ENCODE data around the gene PRCD.

PRCD gene

GRCh38 chr17:76540381-76541300, 797 bp downstream of the PRCD start:
- DNase-seq (ENCODE audit: low spot score): peak; percentile 99

DNA sequence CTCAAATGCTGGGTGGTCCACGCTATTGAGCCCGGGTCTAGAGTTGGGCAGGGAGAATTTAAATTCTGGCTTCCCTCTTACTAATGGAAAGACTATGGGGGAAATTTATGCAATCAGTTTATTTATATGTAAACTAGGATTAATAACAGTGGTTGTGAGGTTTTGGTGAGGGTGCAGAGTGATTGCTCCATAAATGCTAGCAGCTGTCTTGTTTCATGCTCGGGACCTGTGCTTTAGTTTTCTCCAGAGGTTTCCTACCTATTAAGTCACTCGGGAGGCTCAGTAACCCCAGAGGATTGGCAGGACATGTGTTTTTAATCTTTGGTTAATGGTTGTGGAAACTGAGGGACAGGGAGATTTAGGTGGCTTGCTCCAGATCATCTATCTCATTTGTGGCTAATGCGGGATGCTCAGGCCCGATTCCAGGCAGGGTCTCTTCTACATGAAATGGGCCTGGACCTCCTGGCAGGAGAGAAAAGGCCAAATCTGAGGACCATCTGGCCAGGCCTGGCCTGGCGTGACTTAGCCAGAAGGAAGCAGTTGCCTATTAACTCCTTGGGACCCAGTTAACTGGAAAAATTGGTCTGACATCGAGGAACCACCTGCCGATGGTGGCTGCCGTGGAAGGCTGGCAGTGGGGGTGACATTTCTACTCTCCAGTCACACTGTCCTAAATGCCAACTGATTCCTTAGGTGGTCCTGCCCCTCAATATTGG, 2.1 kb downstream of the PRCD start:
- no peak for DNase-seq (ENCODE audit: low spot score)

GRCh38 chr17:76542566-76542971, 2.7 kb downstream of the PRCD start:
- DNase-seq (ENCODE audit: low spot score): no peak

DNA sequence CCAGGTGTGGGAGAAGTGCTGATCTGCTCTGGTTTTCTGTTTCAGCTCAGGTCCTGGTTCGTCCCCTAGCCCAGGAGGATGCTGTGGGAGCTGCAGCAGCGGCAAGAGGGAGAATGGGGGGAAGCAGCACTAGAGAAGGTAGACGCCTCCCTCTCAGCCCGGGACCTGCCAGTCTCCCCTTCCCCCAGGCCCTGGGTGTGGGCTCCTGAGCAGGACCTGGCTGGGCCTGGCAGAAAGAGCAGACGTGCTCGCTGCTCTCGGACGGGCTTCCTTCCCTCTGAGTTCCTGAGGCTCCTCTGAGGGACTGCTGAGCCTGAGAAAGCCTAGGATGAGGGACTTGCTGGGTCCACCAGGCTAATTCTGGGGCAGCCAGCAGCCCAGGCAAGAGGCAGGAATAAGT, 3.1 kb downstream of the PRCD start:
- no peak for DNase-seq (ENCODE audit: low spot score)

- no peak for DNase-seq (ENCODE audit: low spot score)
These were observed 3.6 kb downstream of the PRCD start for GRCh38 chr17:76543482-76543825.

DNA sequence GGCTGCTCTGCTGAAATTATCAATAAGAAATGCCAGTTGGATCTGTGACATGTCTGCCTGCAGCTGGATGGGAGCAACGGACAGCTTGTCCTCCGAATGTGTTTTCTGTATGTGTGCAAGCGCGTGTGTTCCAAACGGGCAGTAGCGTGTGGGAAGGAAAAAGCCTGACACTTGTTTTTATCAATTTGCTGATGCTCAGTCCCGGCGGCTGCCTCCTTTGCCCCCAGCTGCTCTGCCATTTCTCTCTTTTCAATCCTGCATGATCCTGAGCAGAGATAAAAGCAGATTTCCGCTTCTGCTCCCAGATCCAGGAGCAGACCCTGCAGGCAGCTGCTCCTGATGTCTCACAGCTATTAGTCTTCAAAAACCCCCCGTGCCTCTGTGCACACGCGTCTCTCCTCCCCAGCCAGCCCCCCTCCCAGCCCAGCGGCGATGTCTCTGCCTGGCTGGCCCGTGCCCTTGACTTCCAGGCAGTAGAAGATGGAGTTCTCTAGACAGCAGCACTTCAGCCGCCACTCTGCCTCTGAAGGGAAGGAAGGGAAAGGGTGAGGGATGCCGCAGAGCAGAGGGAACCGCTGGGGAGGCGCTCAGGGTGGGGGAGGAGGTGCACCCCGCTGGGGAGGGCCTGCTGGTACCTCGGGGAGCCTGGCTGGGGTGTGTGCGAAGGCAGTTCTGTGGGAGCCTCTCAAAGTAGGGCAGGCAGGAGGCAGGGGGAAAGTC, 4.1 kb downstream of the PRCD start:
- DNase-seq (ENCODE audit: low spot score): no peak

DNA sequence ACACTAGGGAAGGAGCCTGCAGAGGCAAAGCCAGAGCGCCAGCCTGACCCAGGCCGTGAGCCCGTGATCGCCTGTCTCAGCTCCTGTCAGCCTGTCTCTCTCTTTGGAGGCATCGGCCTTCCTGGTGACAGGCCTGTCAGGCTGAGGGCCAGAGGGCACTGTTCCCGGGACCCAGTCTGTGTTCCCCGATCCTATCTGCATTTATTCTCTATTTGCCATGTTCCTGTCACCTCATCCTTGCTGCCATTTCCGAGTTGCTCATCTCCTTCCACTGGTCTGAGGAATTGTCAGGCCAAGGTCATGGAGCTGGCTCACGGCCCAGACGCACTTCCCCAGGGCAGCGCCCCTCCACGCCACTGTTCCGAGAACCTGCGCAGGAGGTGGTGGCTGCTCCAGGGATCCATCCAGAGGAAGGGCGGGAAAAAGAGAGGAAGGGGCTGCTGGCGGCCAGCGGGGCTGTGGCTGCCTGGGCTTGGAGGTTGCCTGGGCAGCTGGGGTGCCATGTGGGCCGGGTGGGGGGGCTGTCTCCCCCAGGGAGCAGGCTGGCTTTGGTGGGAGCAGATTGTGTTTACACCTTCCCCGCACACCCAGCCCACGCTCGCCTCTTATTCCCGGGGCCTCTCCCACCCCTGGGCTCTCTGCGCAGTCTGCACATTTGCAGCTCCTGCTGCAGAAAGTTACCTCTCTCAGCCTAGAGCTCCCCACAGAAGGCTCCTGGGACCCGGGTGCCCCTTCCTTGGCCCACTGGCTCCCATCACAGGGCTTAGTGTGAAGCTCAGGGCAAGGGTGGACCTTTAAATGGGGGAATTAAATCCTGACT, 4.9 kb downstream of the PRCD start:
- DNase-seq (ENCODE audit: low spot score): peak; percentile 15

GRCh38 chr17:76545918-76546555, 6.2 kb downstream of the PRCD start:
- no peak for DNase-seq (ENCODE audit: low spot score)

GRCh38 chr17:76546556-76547182, 6.8 kb downstream of the PRCD start:
- peak; percentile 72 for DNase-seq (ENCODE audit: low spot score)

GRCh38 chr17:76547183-76547641, 7.4 kb downstream of the PRCD start:
- peak; percentile 63 for DNase-seq (ENCODE audit: low spot score)

- no peak for DNase-seq (ENCODE audit: low spot score)
These were observed 7.9 kb downstream of the PRCD start for GRCh38 chr17:76547642-76548202.

DNA sequence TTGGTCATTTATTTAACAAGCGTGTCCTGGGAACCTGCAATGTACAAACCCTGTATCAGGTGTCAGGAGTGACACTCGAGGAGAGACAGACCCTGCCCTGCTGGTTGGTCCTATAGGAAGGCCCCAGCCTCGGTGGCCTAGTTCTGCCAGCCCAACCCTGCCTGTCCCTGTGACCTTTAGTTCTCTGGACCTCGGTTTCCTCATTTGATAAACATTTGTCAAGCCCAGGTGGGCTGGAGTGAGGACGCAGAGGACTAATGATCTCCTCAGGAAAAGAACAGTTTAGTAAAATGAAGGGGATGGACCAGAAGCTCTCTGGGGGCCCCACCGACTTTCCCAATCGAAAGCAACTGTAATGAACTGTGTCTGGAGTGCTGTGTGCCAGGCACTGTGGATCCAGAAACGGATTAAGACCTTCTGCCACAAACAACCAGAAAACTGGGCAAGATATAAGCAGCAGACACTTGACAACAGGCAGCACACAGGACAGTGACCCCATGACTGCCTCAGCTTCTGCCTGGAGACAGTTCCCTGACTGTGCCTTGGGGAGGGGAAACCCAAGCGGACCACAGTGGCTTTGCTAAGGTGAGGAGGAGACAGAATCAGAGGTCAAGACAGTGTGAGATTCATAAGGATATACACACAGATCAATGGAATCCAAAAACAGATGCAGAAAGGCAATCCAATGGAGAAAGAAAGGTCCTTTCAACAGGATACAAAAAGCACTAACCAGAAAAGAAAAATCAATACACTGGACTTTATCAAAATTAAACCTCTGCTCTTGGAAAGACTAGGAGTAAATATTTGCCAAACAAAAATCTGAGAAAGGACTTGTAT, 8.8 kb downstream of the PRCD start:
- DNase-seq (ENCODE audit: low spot score): no peak

GRCh38 chr17:76549215-76549518, 9.3 kb downstream of the PRCD start:
- no peak for DNase-seq (ENCODE audit: low spot score)

GRCh38 chr17:76549539-76549938, 9.7 kb downstream of the PRCD start:
- no peak for DNase-seq (ENCODE audit: low spot score)

GRCh38 chr17:76550712-76551615, 11.1 kb downstream of the PRCD start:
- DNase-seq (ENCODE audit: low spot score): no peak

DNA sequence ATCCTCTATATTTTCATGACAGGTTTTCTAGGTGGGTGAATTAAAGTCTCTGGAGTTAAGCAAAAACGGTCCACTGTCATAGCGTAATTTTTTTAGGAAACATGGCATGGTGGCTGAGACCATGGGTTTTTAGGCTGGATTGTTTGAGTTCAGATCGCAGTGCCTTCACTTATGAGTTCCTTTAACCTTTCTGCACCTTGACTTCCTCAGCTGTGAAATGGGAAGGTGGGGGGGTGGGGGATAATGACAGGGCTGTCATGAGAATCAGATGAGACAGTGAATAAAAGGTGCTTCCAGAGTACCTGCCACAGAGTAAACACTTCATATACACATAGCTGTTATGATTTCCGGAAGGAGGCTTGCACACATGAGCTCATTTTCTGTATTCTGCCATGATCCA, 11.8 kb downstream of the PRCD start:
- no peak for DNase-seq (ENCODE audit: low spot score)

DNA sequence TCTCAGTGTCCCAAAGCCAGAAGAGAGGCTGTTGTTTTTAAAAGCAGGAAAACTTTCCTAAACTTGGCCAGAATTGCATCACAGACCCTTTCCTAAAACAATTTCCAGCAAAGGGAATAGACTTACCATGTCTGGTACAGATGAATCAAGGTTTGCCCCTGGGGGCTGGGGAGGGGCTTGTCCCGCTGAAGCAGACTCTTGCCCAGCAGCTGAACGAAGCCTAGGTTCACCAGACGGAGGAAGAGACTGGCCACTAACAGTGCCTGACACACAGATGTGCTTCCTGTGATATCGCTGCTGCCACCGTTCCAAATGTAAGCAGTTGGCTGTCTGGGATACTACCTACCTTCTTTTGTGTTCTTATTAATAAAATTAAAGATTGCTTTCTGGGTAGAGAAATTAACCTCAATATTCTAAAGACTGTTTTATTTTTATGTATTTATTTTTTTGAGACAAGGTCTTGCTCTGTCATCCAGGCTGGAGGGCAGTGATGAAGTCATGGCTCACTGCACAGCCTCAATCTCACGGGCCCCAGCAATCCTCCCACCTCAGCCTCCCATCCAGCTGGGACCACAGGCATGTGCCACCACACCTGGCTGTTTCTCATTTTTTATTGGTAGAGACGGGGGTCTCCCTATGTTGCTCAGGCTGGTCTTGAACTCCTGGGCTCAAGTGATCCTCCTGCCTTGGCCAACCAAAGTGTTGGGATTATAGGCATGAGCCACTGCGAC, 13.5 kb downstream of the PRCD start:
- DNase-seq (ENCODE audit: low spot score): no peak

GRCh38 chr17:76554131-76554530, 14.3 kb downstream of the PRCD start:
- DNase-seq (ENCODE audit: low spot score): no peak
